Vagina (tissue), 2 donors: ENCODE data around the gene ABCB8. TPM values are rescaled to one million over a fixed set of nuclear protein-coding genes. Genes with fewer than 3 reads are reported as not detected.

Experiments
- DNase-seq, 2 donors: peaks; one replicate each; pipeline ENCODE4 v3.0.0-alpha.2; 2017; ENCODE audit errors: extremely low spot score in 2 of 2
- H3K27ac ChIP-seq: fragments of 200-600 bp; sonication (generic); one replicate; pipeline ENCODE4 v1.5.1; 2019
- H3K27me3 ChIP-seq: fragments of 200-600 bp; sonication (generic); one replicate; pipeline ENCODE4 v1.5.1; 2019
- H3K36me3 ChIP-seq, 2 donors: fragments of 200-600 bp; sonication (generic); one replicate each; pipeline ENCODE4 v1.5.1; 2017 to 2019
- H3K4me1 ChIP-seq: fragments of 200-600 bp; sonication (generic); one replicate; pipeline ENCODE4 v1.5.1; 2019
- H3K4me3 ChIP-seq, 2 donors: fragments of 200-600 bp; sonication (generic); 1 replicate in 1 of 2; 2 replicates in 1 of 2; pipeline ENCODE4 v1.5.1; 2016 to 2019
- H3K9me3 ChIP-seq: fragments of 200-600 bp; sonication (generic); one replicate; pipeline ENCODE4 v1.5.1; 2019
- CTCF ChIP-seq, 3 experiments: fragments of 450-650 bp in 2 of 3; fragments of 200-600 bp in 1 of 3; sonication (generic) in 1 of 3; IDR thresholded peaks; one replicate each; pipeline ENCODE4 v1.5.1; 2017 to 2019; ENCODE audit warnings: antibody characterized with exemption in 3 of 3, mild to moderate bottlenecking in 2 of 3, moderate library complexity in 2 of 3
- POLR2A ChIP-seq, 2 donors: fragments of 450-650 bp; IDR thresholded peaks; one replicate each; pipeline ENCODE4 v1.6.1; 2017; ENCODE audit warnings: antibody characterized with exemption in 2 of 2, mild to moderate bottlenecking in 2 of 2, moderate library complexity in 2 of 2
- POLR2AphosphoS5 ChIP-seq, 2 donors: sonication (generic); formaldehyde crosslinking; IDR thresholded peaks; one replicate each; pipeline ENCODE4 v1.9.0; 2017; ENCODE audit warnings: antibody characterized with exemption in 2 of 2, mild to moderate bottlenecking in 2 of 2, low read depth in 1 of 2; ENCODE audit not compliant: insufficient read depth in 1 of 2
- intact Hi-C: fragments of 100-400 bp; cut with DNase I; formaldehyde crosslinking; loops from one replicate; pipeline ENCODE4 v1.15.1; 2023
- total RNA-seq: library from RNA; depleted of rRNA; stranded (reverse); fragments of >200 nt; gene quantifications from one replicate; pipeline ENCODE4 v1.2.3, GENCODE V29; 2016

ABCB8 gene
- total RNA-seq, 1 donor from 2014 or later: 38.3 TPM

- Histone ChIP-seq H3K36me3 (peaks cover 0 to 63% of the 10 kb centered on the region in 2 donors), H3K27ac (no peak overlapping the region), H3K27me3 (no peaks in the 10 kb centered on the region), H3K4me3 (no peak overlapping the region), H3K9me3 (no peaks in the 10 kb centered on the region), H3K4me1 (peaks cover 28% of the 10 kb centered on the region)
- intact Hi-C loops: no loop called here
- DNase-seq: no peak
- TF ChIP-seq CTCF (IDR thresholded peaks at IDR 0.05) (no peak), POLR2A (IDR thresholded peaks at IDR 0.05) (no peak), POLR2AphosphoS5 (IDR thresholded peaks at IDR 0.05; ENCODE audit: insufficient read depth in 1 of 2, low read depth in 1 of 2) (no peak)
Observed at GRCh38 chr7:151074817-151075661, 46.8 kb downstream of the ABCB8 start.

GRCh38 chr7:151075662-151075971 is 47.4 kb downstream of the ABCB8 start:
- Histone ChIP-seq H3K27me3 (no peaks in the 10 kb centered on the region), H3K27ac (no peak overlapping the region), H3K36me3 (peaks cover 0 to 57% of the 10 kb centered on the region in 2 donors), H3K4me1 (peaks cover 28% of the 10 kb centered on the region), H3K9me3 (no peaks in the 10 kb centered on the region), H3K4me3 (no peak overlapping the region)
- no peak for DNase-seq
- TF ChIP-seq POLR2A (IDR thresholded peaks at IDR 0.05) (no peak), POLR2AphosphoS5 (IDR thresholded peaks at IDR 0.05; ENCODE audit: insufficient read depth in 1 of 2, low read depth in 1 of 2) (no peak)
- intact Hi-C loops: no loop called here

- H3K27me3 ChIP-seq: no peaks in the 10 kb centered on the region
- H3K9me3 ChIP-seq: no peaks in the 10 kb centered on the region
- TF ChIP-seq POLR2A (IDR thresholded peaks at IDR 0.05): no peak
- H3K4me3 ChIP-seq: no peak overlapping the region
- intact Hi-C loops: no loop called here
- H3K4me1 ChIP-seq: peaks cover 30% of the 10 kb centered on the region
- DNase-seq: no peak
- no peak overlapping the region for H3K27ac ChIP-seq
- peaks cover 0 to 53% of the 10 kb centered on the region in 2 donors for H3K36me3 ChIP-seq
Observed at GRCh38 chr7:151075978-151076426, 47.8 kb downstream of the ABCB8 start.

- peaks cover 0 to 43% of the 10 kb centered on the region in 2 donors for H3K36me3 ChIP-seq
- H3K27ac ChIP-seq: no peak overlapping the region
Observed at GRCh38 chr7:151076863-151077704, 48.8 kb downstream of the ABCB8 start.

GRCh38 chr7:151077705-151078232 is 49.5 kb downstream of the ABCB8 start:
- peaks cover 47% of the 10 kb centered on the region for H3K4me1 ChIP-seq
- H3K9me3 ChIP-seq: no peaks in the 10 kb centered on the region
- H3K27ac ChIP-seq: peak overlapping the region; percentile 14
- no peak for TF ChIP-seq POLR2A (IDR thresholded peaks at IDR 0.05)
- TF ChIP-seq CTCF (IDR thresholded peaks at IDR 0.05): no peak
- no peak for TF ChIP-seq POLR2AphosphoS5 (IDR thresholded peaks at IDR 0.05; ENCODE audit: insufficient read depth in 1 of 2, low read depth in 1 of 2)
- no peaks in the 10 kb centered on the region for H3K27me3 ChIP-seq
- intact Hi-C loops: no loop called here
- no peak for DNase-seq
- no peak overlapping the region for H3K4me3 ChIP-seq
- H3K36me3 ChIP-seq: peaks cover 0 to 37% of the 10 kb centered on the region in 2 donors

More at GRCh38 chr7:151076863-151077704, 48.8 kb downstream of the ABCB8 start:
- Histone ChIP-seq H3K9me3 (no peaks in the 10 kb centered on the region), H3K4me3 (no peak overlapping the region), H3K4me1 (peaks cover 40% of the 10 kb centered on the region), H3K27me3 (no peaks in the 10 kb centered on the region)
- intact Hi-C loops: no loop called here
- no peak for DNase-seq
- no peak for TF ChIP-seq CTCF (IDR thresholded peaks at IDR 0.05)
